OCI-LY7 (cell line): ENCODE results near the gene SLC13A5. TPM values are rescaled to one million over a fixed set of nuclear protein-coding genes. Genes with fewer than 3 reads are reported as not detected.

ENCODE experiments used
- BruUV-seq: library from RNA; stranded (reverse); fragments of 400-500 nt; replicated peaks from 2 replicates; lab custom pipeline; 2021; lab: Mats Ljungman, UMichigan
- CTCF ChIA-PET: fragments of 300-600 bp; sonication (Branson Sonifier 250); formaldehyde crosslinking; loops from one replicate; lab custom pipeline; 2022; ENCODE audit warnings: antibody characterized with exemption; ENCODE audit not compliant: unreplicated experiment; lab: Charles Lee
- POLR2A ChIA-PET: fragments of 300-600 bp; sonication (Branson Sonifier 250); formaldehyde crosslinking; loops from one replicate; lab custom pipeline; 2022; ENCODE audit warnings: antibody characterized with exemption; lab: Charles Lee
- DNase-seq: peaks from one replicate; pipeline ENCODE4 v3.0.0-alpha.2; 2015; ENCODE audit warnings: low spot score
- H2AFZ ChIP-seq: fragments of 200-600 bp; sonication (generic), shearing (Covaris generic); 2 replicates; pipeline ENCODE4 v1.6.1; 2014; ENCODE audit warnings: mild to moderate bottlenecking, antibody characterized with exemption, low read length, moderate library complexity
- H3K27ac ChIP-seq: fragments of 200-600 bp; sonication (generic); 2 replicates; pipeline ENCODE4 v1.5.1; 2014; ENCODE audit warnings: mixed run types, low read depth, mild to moderate bottlenecking, moderate library complexity, low read length, inconsistent platforms; ENCODE audit not compliant: poor library complexity, severe bottlenecking
- H3K36me3 ChIP-seq: fragments of 200-600 bp; sonication (generic); 2 replicates; pipeline ENCODE4 v1.6.1; 2014; ENCODE audit warnings: mild to moderate bottlenecking, antibody characterized with exemption, low read length, moderate library complexity, mixed read lengths; ENCODE audit not compliant: insufficient read depth
- H3K4me1 ChIP-seq: fragments of 200-600 bp; sonication (generic); 2 replicates; pipeline ENCODE4 v1.5.1; 2014; ENCODE audit warnings: mild to moderate bottlenecking, low read length; ENCODE audit not compliant: insufficient read depth, poor library complexity, severe bottlenecking
- H3K4me2 ChIP-seq: fragments of 200-600 bp; sonication (generic); 2 replicates; pipeline ENCODE4 v1.6.1; 2014; ENCODE audit warnings: mild to moderate bottlenecking, low read length
- H3K4me3 ChIP-seq: fragments of 200-600 bp; sonication (generic); 2 replicates; pipeline ENCODE4 v1.5.1; 2014; ENCODE audit warnings: mild to moderate bottlenecking, low read depth, low read length; ENCODE audit not compliant: poor library complexity, severe bottlenecking
- H3K79me2 ChIP-seq: fragments of 200-600 bp; sonication (generic); 2 replicates; pipeline ENCODE4 v1.6.1; 2016; ENCODE audit warnings: low read depth, mild to moderate bottlenecking, low read length, moderate library complexity, mixed read lengths; ENCODE audit not compliant: insufficient read depth
- H3K9me2 ChIP-seq: fragments of 200-600 bp; sonication (generic); 2 replicates; pipeline ENCODE4 v1.6.1; 2016; ENCODE audit warnings: mild to moderate bottlenecking, low read length, mixed read lengths; ENCODE audit not compliant: insufficient read depth
- H3K9me3 ChIP-seq: fragments of 200-600 bp; sonication (generic); 2 replicates; pipeline ENCODE4 v1.6.1; 2014; ENCODE audit warnings: mild to moderate bottlenecking, mixed run types, low read length, mixed read lengths
- H4K20me1 ChIP-seq: fragments of 200-600 bp; sonication (generic); 2 replicates; pipeline ENCODE4 v1.6.1; 2014; ENCODE audit warnings: mild to moderate bottlenecking, antibody characterized with exemption, low read length, moderate library complexity, mixed read lengths; ENCODE audit not compliant: insufficient read depth
- CTCF ChIP-seq: fragments of 200-600 bp; sonication (generic); conservative IDR thresholded peaks from 2 replicates; pipeline ENCODE4 v1.5.1; 2014; ENCODE audit warnings: mild to moderate bottlenecking, antibody characterized with exemption, low read length, moderate library complexity, mixed read lengths
- EZH2phosphoT487 ChIP-seq: fragments of 200-600 bp; sonication (generic); IDR thresholded peaks from 2 replicates; pipeline ENCODE4 v1.6.1; 2018; ENCODE audit warnings: low read depth, borderline replicate concordance, mild to moderate bottlenecking, mixed run types, antibody characterized with exemption, low read length, moderate library complexity, mixed read lengths
- intact Hi-C: fragments of 100-400 bp; cut with micrococcal nuclease; formaldehyde crosslinking; loops from one replicate; pipeline ENCODE4 v1.10.0; 2022; ENCODE audit not compliant: unreplicated experiment
- total RNA-seq, 2 experiments: library from RNA; depleted of rRNA in 1 of 2; stranded (reverse); fragments of >200 nt in 1 of 2; shearing (Covaris generic) in 1 of 2; gene quantifications; 2 replicates each; pipeline ENCODE4 v1.2.3, GENCODE V29; 2014 to 2022

The SLC13A5 gene
- total RNA-seq, 2 experiments from 2014 or later: not detected

DNA sequence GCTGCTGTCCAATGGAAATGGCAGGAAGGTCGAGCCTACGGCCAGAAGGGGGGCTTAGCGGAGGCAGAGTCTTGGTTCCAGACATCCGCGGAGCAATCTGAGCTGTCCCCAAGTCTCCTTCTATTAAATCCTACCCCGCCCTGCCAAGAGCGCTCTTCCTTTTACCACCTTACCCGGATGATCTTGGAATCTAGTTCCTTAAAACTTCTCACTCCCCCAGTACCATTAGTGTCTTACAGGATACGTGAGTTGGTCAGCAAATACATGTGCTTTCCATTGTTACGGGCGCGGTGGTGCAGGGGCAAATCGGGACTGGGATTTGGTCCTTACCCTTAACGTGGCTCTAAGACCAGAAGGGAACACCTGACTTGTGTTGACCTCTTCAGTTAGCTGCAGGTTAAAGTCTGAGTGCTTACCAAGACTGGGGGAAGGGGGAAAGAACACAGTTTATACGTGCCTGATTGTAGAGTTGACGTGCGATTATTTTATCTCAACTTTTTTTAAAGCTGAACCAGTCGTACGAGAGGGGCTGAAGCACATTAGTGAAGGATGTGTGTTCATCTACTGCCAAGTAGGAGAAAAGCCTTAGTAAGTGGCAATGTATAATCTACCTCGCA lies 71.8 kb downstream of the SLC13A5 start:
- BruUV-seq: TSS peak; percentile 71
- peaks cover 27% of the 10 kb centered on the region; the same call in 1 of the 2 replicates for H3K79me2 ChIP-seq
- peak; percentile 39 for DNase-seq
- H2AFZ ChIP-seq: peak overlapping the region; percentile 91; the same call in 1 of the 2 replicates
- CTCF ChIA-PET: interaction anchor here (0.6 kb wide), 1 partner anchor 715 kb away, joined by 9 read pairs; no protein-coding TSS in a partner anchor
- H3K9me2 ChIP-seq: no peaks in the 10 kb centered on the region
- H3K9me3 ChIP-seq: no peaks in the 10 kb centered on the region
- peak overlapping the region; percentile 84 for H3K27ac ChIP-seq
- H3K36me3 ChIP-seq: peaks cover 50% of the 10 kb centered on the region
- POLR2A ChIA-PET: interaction anchor here (0.7 to 2.0 kb wide), 2 partner anchors 9 to 1343 kb away, joined by 3 to 6 read pairs; partner anchors contain the start of genes C17orf100 and MED31
- intact Hi-C loops: no loop called here
- H3K4me1 ChIP-seq: peaks cover 20% of the 10 kb centered on the region
- peak overlapping the region; percentile 89 for H3K4me3 ChIP-seq
- H3K4me2 ChIP-seq: peak overlapping the region; percentile 84
- no peak for TF ChIP-seq CTCF
- TF ChIP-seq EZH2phosphoT487: no peak
- H4K20me1 ChIP-seq: peaks cover 22% of the 10 kb centered on the region; the same call in 1 of the 2 replicates

GRCh38 chr17:6640536-6641246 lies 72.5 kb downstream of the SLC13A5 start, which contains the start of the genes KIAA0753 and TXNDC17:
KIAA0753 (minus strand) TSS chr17:6640711; CDS start chr17:6635103, 5,608 bp downstream.
TXNDC17 (plus strand) TSS chr17:6641060; CDS start chr17:6641083, 23 bp downstream.
- Histone ChIP-seq H3K27ac (peak within 1 kb of the TSS; percentile 84), H3K9me2 (no peaks in the 10 kb centered on the region), H4K20me1 (peaks cover 22% of the 10 kb centered on the region; the same call in 1 of the 2 replicates), H2AFZ (peak within 1 kb of the TSS; percentile 91), H3K36me3 (peaks cover 44% of the 10 kb centered on the region), H3K4me3 (peak within 1 kb of the TSS; percentile 89), H3K4me1 (peaks cover 20% of the 10 kb centered on the region), H3K79me2 (peaks cover 27% of the 10 kb centered on the region; the same call in 1 of the 2 replicates), H3K9me3 (no peaks in the 10 kb centered on the region), H3K4me2 (peak within 1 kb of the TSS; percentile 84)
- no peak for TF ChIP-seq CTCF
- TF ChIP-seq EZH2phosphoT487: no peak
- no TSS peak for BruUV-seq
- CTCF ChIA-PET: no interaction called here
- DNase-seq: peak; percentile 93
- intact Hi-C loops: loop anchor here (1.0 kb wide), 1 partner anchor 11 kb away; the partner anchor contains the start of genes C17orf100 and MED31
- POLR2A ChIA-PET: interaction anchor here (1.3 to 2.0 kb wide), 2 partner anchors 10 to 20 kb away, joined by 4 to 6 read pairs; partner anchors contain the start of genes C17orf100 and MED31
